ENCODE measurements around the gene CRADD. TPM values are rescaled to one million over a fixed set of nuclear protein-coding genes. Genes with fewer than 3 reads are reported as not detected.

CRADD gene
- total RNA-seq, 1 donor from 2014 or later = 41.2 TPM

GRCh38 chr12:93902736-93903562 lies 225.8 kb downstream of the CRADD start:
- no peak overlapping the region for H3K27ac Mint-ChIP-seq
- H3K4me1 Mint-ChIP-seq = no peaks in the 10 kb centered on the region
- Histone ChIP-seq H3K79me2 (ENCODE audit: low read depth) (no peaks in the 10 kb centered on the region), H3K4me3 (no peak overlapping the region), H3K4me1 (no peaks in the 10 kb centered on the region), H3K9me3 (ENCODE audit: low read depth) (no peaks in the 10 kb centered on the region), H3K4me2 (no peak overlapping the region), H3K9ac (no peak overlapping the region), H3K27me3 (no peaks in the 10 kb centered on the region), H4K20me1 (ENCODE audit: low read depth) (no peaks in the 10 kb centered on the region), H3K36me3 (no peaks in the 10 kb centered on the region), H2AFZ (replicated peaks) (no peak overlapping the region), H3F3A (ENCODE audit: low read depth) (no peaks in the 10 kb centered on the region), H3K27ac (no peak overlapping the region)
- no peak for TF ChIP-seq EZH2 (IDR thresholded peaks at IDR 0.05)
- no peak for TF ChIP-seq EZH2phosphoT487 (IDR thresholded peaks at IDR 0.05)
- no peak for TF ChIP-seq CTCF (IDR thresholded peaks at IDR 0.05)
- peaks cover 25% of the 10 kb centered on the region for H3K9me3 Mint-ChIP-seq
- no peaks in the 10 kb centered on the region for H3K36me3 Mint-ChIP-seq
- no peak overlapping the region for H3K4me3 Mint-ChIP-seq
- peaks cover 4% of the 10 kb centered on the region for H3K27me3 Mint-ChIP-seq (ENCODE audit: insufficient read depth, low read depth)
- no peak for DNase-seq (ENCODE audit: low spot score)

- Histone ChIP-seq H3K9ac (no peak overlapping the region), H3K27me3 (no peaks in the 10 kb centered on the region), H3K4me3 (no peak overlapping the region), H3K9me3 (ENCODE audit: low read depth) (no peaks in the 10 kb centered on the region), H2AFZ (replicated peaks) (no peak overlapping the region), H3K4me1 (no peaks in the 10 kb centered on the region), H3K36me3 (no peaks in the 10 kb centered on the region), H4K20me1 (ENCODE audit: low read depth) (no peaks in the 10 kb centered on the region), H3K79me2 (ENCODE audit: low read depth) (no peaks in the 10 kb centered on the region), H3K27ac (no peak overlapping the region), H3K4me2 (no peak overlapping the region), H3F3A (ENCODE audit: low read depth) (no peaks in the 10 kb centered on the region)
- no peaks in the 10 kb centered on the region for H3K36me3 Mint-ChIP-seq
- no peak for DNase-seq (ENCODE audit: low spot score)
- H3K9me3 Mint-ChIP-seq = peaks cover 25% of the 10 kb centered on the region
- no peak overlapping the region for H3K4me3 Mint-ChIP-seq
- no peak overlapping the region for H3K27ac Mint-ChIP-seq
- H3K27me3 Mint-ChIP-seq (ENCODE audit: insufficient read depth, low read depth) = peaks cover 4% of the 10 kb centered on the region
- no peak for TF ChIP-seq EZH2phosphoT487 (IDR thresholded peaks at IDR 0.05)
- TF ChIP-seq EZH2 (IDR thresholded peaks at IDR 0.05) = no peak
- no peak for TF ChIP-seq CTCF (IDR thresholded peaks at IDR 0.05)
- no peaks in the 10 kb centered on the region for H3K4me1 Mint-ChIP-seq
These were observed 226.9 kb downstream of the CRADD start for GRCh38 chr12:93904124-93904523.

GRCh38 chr12:93908264-93908663 lies 231.1 kb downstream of the CRADD start:
- peaks cover 4% of the 10 kb centered on the region for H3K27me3 Mint-ChIP-seq (ENCODE audit: insufficient read depth, low read depth)
- no peak overlapping the region for H3K27ac ChIP-seq
- H3F3A ChIP-seq (ENCODE audit: low read depth) = no peaks in the 10 kb centered on the region
- no peaks in the 10 kb centered on the region for H3K79me2 ChIP-seq (ENCODE audit: low read depth)
- no peak overlapping the region for H3K4me3 Mint-ChIP-seq
- H3K27ac Mint-ChIP-seq = no peak overlapping the region
- no peak overlapping the region for H3K9ac ChIP-seq
- H2AFZ ChIP-seq (replicated peaks) = no peak overlapping the region
- H3K36me3 Mint-ChIP-seq = no peaks in the 10 kb centered on the region
- no peaks in the 10 kb centered on the region for H3K4me1 Mint-ChIP-seq
- TF ChIP-seq CTCF (IDR thresholded peaks at IDR 0.05) = no peak
- no peak for TF ChIP-seq EZH2 (IDR thresholded peaks at IDR 0.05)
- no peak for TF ChIP-seq EZH2phosphoT487 (IDR thresholded peaks at IDR 0.05)
- H3K4me3 ChIP-seq = no peak overlapping the region
- no peaks in the 10 kb centered on the region for H3K4me1 ChIP-seq
- no peak for DNase-seq (ENCODE audit: low spot score)
- H3K36me3 ChIP-seq = no peaks in the 10 kb centered on the region
- H3K9me3 ChIP-seq (ENCODE audit: low read depth) = no peaks in the 10 kb centered on the region
- no peaks in the 10 kb centered on the region for H4K20me1 ChIP-seq (ENCODE audit: low read depth)
- peaks cover 13% of the 10 kb centered on the region for H3K9me3 Mint-ChIP-seq
- H3K27me3 ChIP-seq = no peaks in the 10 kb centered on the region
- H3K4me2 ChIP-seq = no peak overlapping the region
